GM13977 (cell line): ENCODE data around the gene MAG.
A peak's percentile ranks its signal among the peaks of the same experiment; 100 is the strongest.

Experiments
- DNase-seq: peaks from one replicate; pipeline ENCODE4 v3.0.0; 2012; ENCODE audit warnings: low spot score
- in situ Hi-C: fragments of 300-500 bp; cut with MboI; formaldehyde crosslinking; loops from one replicate; pipeline ENCODE4 v1.12.0; 2022; ENCODE audit warnings: low sequenced_read_pairs, low pct_unique_long_range_greater_than_20kb, mixed read lengths, inconsistent platforms; ENCODE audit not compliant: unreplicated experiment
- TF ChIP-seq, protein P1 (sequence below): IDR thresholded peaks from 2 replicates; pipeline ENCODE4 v1.5.1; 2012; ENCODE audit warnings: mild to moderate bottlenecking, control low read depth; ENCODE audit not compliant: insufficient read depth; ENCODE audit errors: extremely low read depth, missing control alignments

Gene MAG

DNA sequence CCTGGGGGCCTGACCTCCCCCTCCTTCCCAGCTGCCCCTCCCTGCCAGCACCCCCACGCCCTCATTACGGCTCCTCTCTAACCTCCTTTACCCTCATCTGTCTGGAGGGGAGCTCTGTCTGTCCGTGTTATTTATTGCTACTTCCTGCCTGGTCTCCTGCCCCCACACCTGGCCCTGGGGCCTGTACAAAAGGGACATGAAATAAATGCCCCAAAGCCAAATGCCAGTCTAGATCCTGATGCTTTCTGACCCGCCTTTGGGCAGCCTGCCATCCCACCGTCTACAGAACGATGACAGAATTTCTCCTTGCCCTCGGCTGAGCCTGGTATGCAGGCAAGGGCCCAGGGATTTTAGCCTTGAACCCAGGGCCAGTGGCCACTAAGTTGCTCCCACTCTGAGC is 21.6 kb downstream of the MAG start:
- in situ Hi-C loops = no loop called here
- TF ChIP-seq, protein P1, sequence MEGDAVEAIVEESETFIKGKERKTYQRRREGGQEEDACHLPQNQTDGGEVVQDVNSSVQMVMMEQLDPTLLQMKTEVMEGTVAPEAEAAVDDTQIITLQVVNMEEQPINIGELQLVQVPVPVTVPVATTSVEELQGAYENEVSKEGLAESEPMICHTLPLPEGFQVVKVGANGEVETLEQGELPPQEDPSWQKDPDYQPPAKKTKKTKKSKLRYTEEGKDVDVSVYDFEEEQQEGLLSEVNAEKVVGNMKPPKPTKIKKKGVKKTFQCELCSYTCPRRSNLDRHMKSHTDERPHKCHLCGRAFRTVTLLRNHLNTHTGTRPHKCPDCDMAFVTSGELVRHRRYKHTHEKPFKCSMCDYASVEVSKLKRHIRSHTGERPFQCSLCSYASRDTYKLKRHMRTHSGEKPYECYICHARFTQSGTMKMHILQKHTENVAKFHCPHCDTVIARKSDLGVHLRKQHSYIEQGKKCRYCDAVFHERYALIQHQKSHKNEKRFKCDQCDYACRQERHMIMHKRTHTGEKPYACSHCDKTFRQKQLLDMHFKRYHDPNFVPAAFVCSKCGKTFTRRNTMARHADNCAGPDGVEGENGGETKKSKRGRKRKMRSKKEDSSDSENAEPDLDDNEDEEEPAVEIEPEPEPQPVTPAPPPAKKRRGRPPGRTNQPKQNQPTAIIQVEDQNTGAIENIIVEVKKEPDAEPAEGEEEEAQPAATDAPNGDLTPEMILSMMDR = no peak
- no peak for DNase-seq

DNA sequence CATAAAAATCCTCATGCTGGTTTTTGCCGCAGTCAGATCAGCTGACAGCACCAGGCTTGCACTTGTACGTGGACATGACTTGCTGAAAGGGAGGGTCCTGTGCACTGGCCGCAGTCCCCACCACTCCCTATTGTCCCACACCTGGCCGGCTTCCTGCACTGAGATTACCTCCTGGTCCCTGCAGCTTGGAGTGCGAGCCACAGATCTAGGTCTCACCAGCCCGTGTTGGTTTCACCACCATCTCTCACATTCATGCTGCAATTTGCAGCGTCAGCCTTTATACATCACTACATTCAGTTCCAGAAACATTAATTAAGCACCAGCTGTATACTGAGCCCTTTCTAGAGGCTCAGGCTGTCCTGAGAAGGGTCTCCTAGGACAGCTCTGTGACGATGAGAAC is 22.1 kb downstream of the MAG start:
- DNase-seq = no peak
- in situ Hi-C loops = no loop called here
- TF ChIP-seq, protein P1 = no peak

DNA sequence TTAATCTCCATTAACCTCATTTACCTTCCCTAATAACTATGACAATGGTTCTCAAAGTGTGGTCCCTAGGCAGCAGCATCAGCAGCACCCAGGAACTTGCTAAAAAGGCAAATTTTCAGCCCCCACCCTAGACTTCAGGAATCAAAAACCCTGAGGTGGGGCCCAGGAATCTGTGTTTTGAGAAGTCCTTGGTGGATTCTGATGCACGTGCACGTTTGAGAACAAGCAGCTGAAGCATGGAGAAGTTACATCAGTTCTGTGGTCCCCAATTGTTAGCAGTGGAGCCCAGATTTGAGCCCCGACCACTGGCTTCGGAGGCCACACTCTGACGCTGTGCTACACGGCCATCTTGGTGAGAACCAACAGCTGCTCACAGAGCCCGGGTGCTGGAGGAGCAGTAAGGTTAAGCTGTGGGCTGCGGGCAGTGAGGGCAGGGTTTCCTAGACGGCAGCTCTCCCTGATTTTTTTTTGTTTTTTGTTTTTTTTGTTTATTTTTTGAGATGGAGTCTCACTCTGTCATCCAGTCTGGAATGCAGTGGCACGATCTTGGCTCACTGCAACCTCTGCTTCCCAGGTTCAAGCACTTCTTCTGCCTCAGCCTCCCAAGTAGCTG is 23.0 kb downstream of the MAG start:
- no peak for DNase-seq
- TF ChIP-seq, protein P1 = no peak
- in situ Hi-C loops = no loop called here

DNA sequence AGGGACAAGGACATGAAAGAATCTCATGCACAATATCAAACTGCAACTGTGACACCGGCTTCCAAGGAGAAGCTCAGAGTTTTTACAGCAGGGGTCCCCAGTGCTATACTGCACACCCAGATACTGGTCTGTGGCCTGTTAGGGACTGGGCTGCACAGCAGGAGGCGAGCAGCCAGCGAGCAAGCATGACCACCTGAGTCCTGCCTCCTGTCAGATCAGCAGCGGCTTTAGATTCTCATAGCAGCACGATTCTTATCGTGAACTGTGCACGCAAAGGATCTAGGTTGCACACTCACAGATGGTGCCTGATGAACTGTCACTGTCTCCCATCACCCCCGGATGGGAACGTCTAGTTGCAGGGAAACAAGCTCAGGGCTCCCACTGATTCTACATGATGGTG is 23.9 kb downstream of the MAG start:
- in situ Hi-C loops = no loop called here
- DNase-seq = no peak

DNA sequence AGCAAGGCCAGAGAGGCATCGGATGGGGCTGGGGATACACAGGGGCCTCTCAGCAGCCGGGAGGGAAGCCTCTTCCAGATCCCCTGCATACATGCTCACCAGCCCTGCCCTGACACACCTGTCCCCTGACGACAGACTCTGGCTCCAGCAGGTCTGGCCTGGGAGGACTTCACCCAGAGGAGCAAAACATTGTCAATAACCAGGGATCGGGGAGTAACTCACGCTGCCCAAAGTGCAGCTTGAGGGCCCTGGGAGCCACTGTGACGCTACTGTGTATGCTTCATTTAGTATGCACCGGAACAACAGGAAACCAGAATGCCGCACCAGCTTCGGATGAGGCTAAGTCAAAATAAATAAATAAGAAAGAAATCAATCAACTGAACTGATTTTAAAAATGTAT is 24.6 kb downstream of the MAG start:
- DNase-seq = no peak
- TF ChIP-seq, protein P1 = no peak
- in situ Hi-C loops = no loop called here

More for the DNA sequence above, 23.9 kb downstream of the MAG start:
- TF ChIP-seq, protein P1 = peak; percentile 23

DNA sequence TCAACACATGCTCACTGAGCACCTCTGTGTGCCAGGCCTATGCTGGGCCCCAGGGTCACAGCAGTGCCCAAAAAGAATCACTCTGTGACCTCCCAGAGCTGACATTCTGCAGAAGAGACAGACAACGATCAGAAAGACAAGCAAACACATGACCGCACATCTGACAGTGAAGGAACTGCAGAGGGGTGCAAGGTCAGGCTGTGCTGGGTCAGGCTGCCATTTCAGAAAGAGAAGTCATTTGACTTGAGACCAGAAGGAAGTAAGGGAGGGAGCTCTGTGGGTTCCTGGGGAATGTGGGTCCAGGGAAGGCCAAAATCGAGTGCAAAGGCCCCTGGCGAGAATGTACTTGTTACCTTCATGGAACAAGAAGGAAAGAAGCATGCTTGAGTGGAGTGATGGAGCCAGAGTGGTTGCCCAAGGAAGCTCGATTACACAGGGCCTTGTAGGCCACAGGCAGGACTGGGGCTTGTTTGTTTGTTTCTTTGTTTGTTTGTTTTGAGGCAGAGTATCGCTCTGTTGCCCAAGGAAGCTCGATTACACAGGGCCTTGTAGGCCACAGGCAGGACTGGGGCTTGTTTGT is 25.6 kb downstream of the MAG start:
- no peak for DNase-seq
- in situ Hi-C loops = no loop called here
- TF ChIP-seq, protein P1 = no peak
